Dendritic cell treated with granulocyte-macrophage colony-stimulating factor and Interleukin-4, amounts not matched to agents 40 ng/mL and 50 ng/mL, for 4 days (primary cell): ENCODE results near the gene RASSF3.

Source experiments
- H3K27ac Mint-ChIP-seq: one replicate; pipeline ENCODE4 v1.8.0; 2022; ENCODE audit warnings: mild to moderate bottlenecking, mixed read lengths
- H3K27me3 Mint-ChIP-seq: one replicate; pipeline ENCODE4 v1.8.0; 2022; ENCODE audit warnings: mild to moderate bottlenecking, mixed read lengths
- H3K36me3 Mint-ChIP-seq: one replicate; pipeline ENCODE4 v1.8.0; 2022; ENCODE audit warnings: low read depth, mixed read lengths
- H3K4me1 Mint-ChIP-seq: one replicate; pipeline ENCODE4 v1.8.0; 2022; ENCODE audit warnings: low read depth, mixed read lengths
- H3K4me3 Mint-ChIP-seq: one replicate; pipeline ENCODE4 v1.8.0; 2022; ENCODE audit warnings: mild to moderate bottlenecking, moderate library complexity, mixed read lengths
- H3K9me3 Mint-ChIP-seq: one replicate; pipeline ENCODE4 v1.8.0; 2022; ENCODE audit warnings: mixed read lengths
- intact Hi-C: fragments of 100-400 bp; cut with micrococcal nuclease; formaldehyde crosslinking; loops from one replicate; pipeline ENCODE4 v1.15.0; 2022

The RASSF3 gene

GRCh38 chr12:64707926-64708325 is 97.6 kb downstream of the RASSF3 start:
- no peak overlapping the region for H3K27ac Mint-ChIP-seq
- intact Hi-C loops, result no loop called here
- H3K36me3 Mint-ChIP-seq, result peaks cover 57% of the 10 kb centered on the region

GRCh38 chr12:64709429-64709828 is 99.1 kb downstream of the RASSF3 start:
- Mint-ChIP-seq H3K4me1 (peaks cover 10% of the 10 kb centered on the region), H3K36me3 (peaks cover 65% of the 10 kb centered on the region), H3K27ac (no peak overlapping the region), H3K9me3 (no peaks in the 10 kb centered on the region), H3K27me3 (no peaks in the 10 kb centered on the region), H3K4me3 (no peak overlapping the region)
- intact Hi-C loops, result no loop called here

More at GRCh38 chr12:64707926-64708325, 97.6 kb downstream of the RASSF3 start:
- no peaks in the 10 kb centered on the region for H3K9me3 Mint-ChIP-seq
- no peaks in the 10 kb centered on the region for H3K27me3 Mint-ChIP-seq
- peaks cover 5% of the 10 kb centered on the region for H3K4me1 Mint-ChIP-seq
- H3K4me3 Mint-ChIP-seq, result no peak overlapping the region

GRCh38 chr12:64713376-64713775 is 103.1 kb downstream of the RASSF3 start:
- H3K27ac Mint-ChIP-seq, result no peak overlapping the region
- no peaks in the 10 kb centered on the region for H3K9me3 Mint-ChIP-seq
- no peak overlapping the region for H3K4me3 Mint-ChIP-seq
- peaks cover 96% of the 10 kb centered on the region for H3K36me3 Mint-ChIP-seq
- no peaks in the 10 kb centered on the region for H3K27me3 Mint-ChIP-seq
- intact Hi-C loops, result no loop called here
- peaks cover 31% of the 10 kb centered on the region for H3K4me1 Mint-ChIP-seq

- Mint-ChIP-seq H3K9me3 (no peaks in the 10 kb centered on the region), H3K36me3 (peaks cover 98% of the 10 kb centered on the region), H3K27me3 (no peaks in the 10 kb centered on the region), H3K27ac (peak overlapping the region; percentile 46), H3K4me1 (peaks cover 33% of the 10 kb centered on the region), H3K4me3 (no peak overlapping the region)
- intact Hi-C loops, result no loop called here
These were observed 104.3 kb downstream of the RASSF3 start for GRCh38 chr12:64714551-64714968.

- H3K27ac Mint-ChIP-seq, result peak overlapping the region; percentile 46
- no peaks in the 10 kb centered on the region for H3K9me3 Mint-ChIP-seq
- H3K4me1 Mint-ChIP-seq, result peaks cover 40% of the 10 kb centered on the region
- H3K36me3 Mint-ChIP-seq, result peaks cover 99% of the 10 kb centered on the region
- H3K27me3 Mint-ChIP-seq, result no peaks in the 10 kb centered on the region
- no peak overlapping the region for H3K4me3 Mint-ChIP-seq
- intact Hi-C loops, result no loop called here
These were observed 106.1 kb downstream of the RASSF3 start for GRCh38 chr12:64716371-64716770.

GRCh38 chr12:64716839-64717455 is 106.7 kb downstream of the RASSF3 start:
- intact Hi-C loops, result no loop called here
- no peaks in the 10 kb centered on the region for H3K27me3 Mint-ChIP-seq
- H3K4me3 Mint-ChIP-seq, result no peak overlapping the region
- peaks cover 41% of the 10 kb centered on the region for H3K4me1 Mint-ChIP-seq
- no peaks in the 10 kb centered on the region for H3K9me3 Mint-ChIP-seq
- peaks cover 99% of the 10 kb centered on the region for H3K36me3 Mint-ChIP-seq
- H3K27ac Mint-ChIP-seq, result peak overlapping the region; percentile 46

GRCh38 chr12:64718649-64719048 is 108.4 kb downstream of the RASSF3 start:
- Mint-ChIP-seq H3K36me3 (peaks cover 99% of the 10 kb centered on the region), H3K4me3 (no peak overlapping the region)
- intact Hi-C loops, result no loop called here

GRCh38 chr12:64720884-64721283 is 110.6 kb downstream of the RASSF3 start:
- intact Hi-C loops, result loop anchor here (10.0 kb wide), 1 partner anchor 246 kb away; no protein-coding TSS in a partner anchor
- H3K4me1 Mint-ChIP-seq, result peaks cover 32% of the 10 kb centered on the region
- H3K27ac Mint-ChIP-seq, result no peak overlapping the region
- no peaks in the 10 kb centered on the region for H3K9me3 Mint-ChIP-seq
- peaks cover 99% of the 10 kb centered on the region for H3K36me3 Mint-ChIP-seq
- H3K27me3 Mint-ChIP-seq, result no peaks in the 10 kb centered on the region
- H3K4me3 Mint-ChIP-seq, result no peak overlapping the region

More at GRCh38 chr12:64718649-64719048, 108.4 kb downstream of the RASSF3 start:
- no peaks in the 10 kb centered on the region for H3K9me3 Mint-ChIP-seq
- no peaks in the 10 kb centered on the region for H3K27me3 Mint-ChIP-seq
- H3K27ac Mint-ChIP-seq, result no peak overlapping the region
- peaks cover 40% of the 10 kb centered on the region for H3K4me1 Mint-ChIP-seq

- H3K4me3 Mint-ChIP-seq, result no peak overlapping the region
- H3K27me3 Mint-ChIP-seq, result no peaks in the 10 kb centered on the region
- peaks cover 19% of the 10 kb centered on the region for H3K4me1 Mint-ChIP-seq
- peaks cover 99% of the 10 kb centered on the region for H3K36me3 Mint-ChIP-seq
- intact Hi-C loops, result loop anchor here (10.0 kb wide), 1 partner anchor 248 kb away; no protein-coding TSS in a partner anchor
- H3K9me3 Mint-ChIP-seq, result no peaks in the 10 kb centered on the region
- H3K27ac Mint-ChIP-seq, result no peak overlapping the region
These were observed 112.5 kb downstream of the RASSF3 start for GRCh38 chr12:64722835-64723234.

GRCh38 chr12:64723630-64724029 is 113.3 kb downstream of the RASSF3 start:
- H3K4me3 Mint-ChIP-seq, result no peak overlapping the region
- H3K27ac Mint-ChIP-seq, result no peak overlapping the region
- no peaks in the 10 kb centered on the region for H3K27me3 Mint-ChIP-seq
- peaks cover 11% of the 10 kb centered on the region for H3K4me1 Mint-ChIP-seq
- intact Hi-C loops, result loop anchor here (10.0 kb wide), 1 partner anchor 249 kb away; no protein-coding TSS in a partner anchor
- peaks cover 99% of the 10 kb centered on the region for H3K36me3 Mint-ChIP-seq
- no peaks in the 10 kb centered on the region for H3K9me3 Mint-ChIP-seq

- intact Hi-C loops, result loop anchor here (10.0 kb wide), 1 partner anchor 249 kb away; no protein-coding TSS in a partner anchor
- peaks cover 100% of the 10 kb centered on the region for H3K36me3 Mint-ChIP-seq
- H3K27me3 Mint-ChIP-seq, result no peaks in the 10 kb centered on the region
- no peaks in the 10 kb centered on the region for H3K9me3 Mint-ChIP-seq
- no peak overlapping the region for H3K4me3 Mint-ChIP-seq
- peaks cover 10% of the 10 kb centered on the region for H3K4me1 Mint-ChIP-seq
- H3K27ac Mint-ChIP-seq, result no peak overlapping the region
These were observed 114.0 kb downstream of the RASSF3 start for GRCh38 chr12:64724201-64724745.

- H3K27ac Mint-ChIP-seq, result peak overlapping the region; percentile 82
- intact Hi-C loops, result loop anchor here (10.0 kb wide), 1 partner anchor 255 kb away; no protein-coding TSS in a partner anchor
- H3K4me1 Mint-ChIP-seq, result peaks cover 30% of the 10 kb centered on the region
- H3K9me3 Mint-ChIP-seq, result no peaks in the 10 kb centered on the region
- peak overlapping the region; percentile 9 for H3K4me3 Mint-ChIP-seq
- H3K27me3 Mint-ChIP-seq, result no peaks in the 10 kb centered on the region
- peaks cover 97% of the 10 kb centered on the region for H3K36me3 Mint-ChIP-seq
These were observed 119.8 kb downstream of the RASSF3 start for GRCh38 chr12:64729909-64730587.

- Mint-ChIP-seq H3K4me1 (peaks cover 30% of the 10 kb centered on the region), H3K4me3 (no peak overlapping the region), H3K9me3 (no peaks in the 10 kb centered on the region), H3K27me3 (no peaks in the 10 kb centered on the region), H3K27ac (peak overlapping the region; percentile 82), H3K36me3 (peaks cover 97% of the 10 kb centered on the region)
- intact Hi-C loops, result no loop called here
These were observed 120.3 kb downstream of the RASSF3 start for GRCh38 chr12:64730588-64730969.

- H3K4me3 Mint-ChIP-seq, result no peak overlapping the region
- H3K27me3 Mint-ChIP-seq, result no peaks in the 10 kb centered on the region
- no peaks in the 10 kb centered on the region for H3K9me3 Mint-ChIP-seq
- H3K36me3 Mint-ChIP-seq, result peaks cover 97% of the 10 kb centered on the region
- H3K27ac Mint-ChIP-seq, result peak overlapping the region; percentile 82
- H3K4me1 Mint-ChIP-seq, result peaks cover 39% of the 10 kb centered on the region
- intact Hi-C loops, result no loop called here
These were observed 121.4 kb downstream of the RASSF3 start for GRCh38 chr12:64731683-64732082.
